Inflammatory macrophage treated with lipopolysaccharide for 4 hours (primary cell): ENCODE results near the gene PIP5K1B.

Experiments used
- DNase-seq: peaks from one replicate; pipeline ENCODE4 v3.0.0-alpha.2; 2020

Gene PIP5K1B

DNA sequence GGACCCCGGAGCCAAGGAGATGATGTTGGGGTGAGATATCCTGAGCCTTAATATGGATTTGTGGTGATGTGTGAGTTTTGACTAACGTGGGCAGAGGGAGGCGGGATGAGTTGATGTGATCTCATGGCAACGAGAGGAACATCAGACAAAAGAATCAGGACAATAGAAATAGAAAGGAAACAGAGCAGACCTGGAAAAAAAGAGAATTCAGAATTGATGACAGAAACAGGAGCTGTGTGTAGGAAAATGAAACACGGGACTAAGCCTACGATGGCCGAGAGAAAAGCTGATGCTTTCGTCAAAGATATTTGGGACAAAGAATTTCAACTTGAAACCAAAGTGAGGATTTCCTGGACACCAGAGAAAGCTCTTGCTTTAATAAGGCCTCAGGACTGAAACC is 298.0 kb downstream of the PIP5K1B start:
- no peak for DNase-seq

DNA sequence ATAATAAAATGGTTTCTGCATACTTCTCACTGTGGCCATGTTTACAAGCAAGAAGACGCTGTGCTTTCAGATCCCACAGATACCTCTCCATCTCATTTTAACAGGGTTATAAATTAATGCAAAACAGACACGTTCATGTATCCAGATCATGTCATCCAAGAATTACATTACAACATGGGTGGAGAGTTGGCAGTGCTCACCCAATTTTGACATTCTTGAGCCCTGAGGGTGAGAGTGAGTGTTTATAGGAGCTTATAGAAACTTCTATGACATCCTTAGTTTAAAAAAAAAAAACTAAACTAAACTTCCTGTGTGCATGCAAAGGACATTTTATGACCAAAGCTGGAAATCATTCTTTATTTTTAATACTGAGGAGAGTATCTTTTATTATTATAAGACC is 299.8 kb downstream of the PIP5K1B start:
- DNase-seq, result no peak

DNA sequence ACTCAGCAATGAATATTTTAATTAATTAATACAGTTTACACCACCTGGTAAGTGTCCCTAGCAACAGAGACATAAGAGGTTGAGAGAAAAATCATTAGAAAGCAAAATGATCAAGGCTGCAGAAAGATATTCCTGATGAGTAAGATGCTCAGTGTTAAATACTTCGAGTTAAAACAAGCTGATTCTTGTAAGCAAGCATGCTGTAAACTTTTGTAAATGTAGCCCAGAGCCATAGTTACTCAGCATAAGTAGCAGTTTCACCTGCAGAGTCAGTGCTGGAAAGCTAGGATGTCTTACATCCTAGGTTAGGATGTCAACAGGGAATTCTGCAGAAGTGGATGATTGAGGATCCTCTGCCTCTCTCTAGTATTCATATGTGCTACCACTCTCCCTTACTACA is 304.7 kb downstream of the PIP5K1B start:
- DNase-seq, result no peak

DNA sequence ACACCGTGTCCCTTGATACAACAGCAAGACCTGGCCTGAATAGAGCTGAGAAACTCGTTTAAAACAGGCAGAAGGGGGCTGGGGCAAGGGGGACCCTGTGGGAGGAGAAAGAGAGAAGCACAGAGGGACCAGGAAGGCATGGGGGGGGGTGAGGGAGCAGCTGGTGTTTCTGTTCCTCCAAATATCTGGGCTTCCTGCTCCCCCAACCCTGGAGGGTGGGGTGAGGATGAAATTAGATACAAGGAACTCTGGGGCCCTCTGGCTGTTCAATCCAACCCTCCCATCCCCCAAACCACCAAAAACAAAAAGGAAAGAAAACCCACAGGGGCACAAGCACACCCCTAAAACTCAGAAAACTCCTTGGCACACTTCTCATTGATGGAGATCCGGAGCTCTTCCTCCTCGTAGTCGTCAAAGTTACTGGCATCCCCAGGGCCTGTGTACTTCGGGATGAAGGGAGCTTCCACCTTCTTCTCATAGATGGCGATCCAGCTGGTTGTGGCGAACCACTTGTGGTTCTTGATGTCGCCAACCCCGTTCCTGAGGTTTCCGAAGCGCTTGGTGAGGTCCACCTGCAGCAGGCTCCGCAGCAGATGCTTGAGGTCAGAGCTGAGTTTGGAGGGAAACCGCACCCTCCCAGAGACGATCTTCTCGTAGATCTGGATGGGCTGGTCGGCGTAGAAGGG is 307.8 kb downstream of the PIP5K1B start:
- DNase-seq, result no peak

DNA sequence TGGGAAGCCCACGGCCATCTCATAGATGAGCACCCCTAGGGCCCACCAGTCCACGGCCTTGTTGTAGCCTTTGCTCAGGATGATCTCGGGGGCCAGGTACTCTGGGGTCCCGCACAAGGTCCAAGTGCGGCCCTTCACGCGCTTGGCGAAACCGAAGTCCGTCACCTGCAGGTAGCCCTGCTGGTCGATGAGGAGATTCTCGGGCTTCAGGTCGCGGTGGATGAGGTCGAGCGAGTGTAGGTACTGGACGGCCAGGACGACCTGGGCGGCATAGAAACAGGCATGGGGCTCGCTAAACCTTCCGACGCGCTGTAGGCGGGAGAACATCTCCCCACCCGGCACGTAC is 308.3 kb downstream of the PIP5K1B start:
- no peak for DNase-seq

DNA sequence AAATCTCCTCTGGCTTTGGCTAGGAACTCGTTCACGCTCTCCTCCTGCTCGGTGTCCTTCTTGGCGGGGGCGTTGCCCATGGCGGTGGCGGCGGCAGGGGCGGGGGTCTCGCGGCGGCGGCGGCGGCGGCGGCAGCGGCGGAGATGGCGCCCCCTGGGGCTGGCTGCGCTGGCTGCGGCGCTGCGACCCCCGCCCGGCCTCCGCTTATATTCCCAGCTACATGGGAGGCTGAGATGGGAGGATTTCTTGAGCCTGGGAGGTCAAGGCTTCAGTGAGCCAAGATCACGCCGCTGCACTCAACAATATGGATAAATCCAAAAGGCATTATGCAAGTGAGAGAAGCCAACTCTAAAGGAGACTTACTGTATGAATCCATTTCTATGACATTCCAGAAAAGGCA is 309.0 kb downstream of the PIP5K1B start, which contains the start of gene PRKACG:
Gene PRKACG (minus strand): TSS at position 101 of the 400 bp plus-strand sequence. CDS start 21 bp downstream, at position 80.
- DNase-seq, result no peak

DNA sequence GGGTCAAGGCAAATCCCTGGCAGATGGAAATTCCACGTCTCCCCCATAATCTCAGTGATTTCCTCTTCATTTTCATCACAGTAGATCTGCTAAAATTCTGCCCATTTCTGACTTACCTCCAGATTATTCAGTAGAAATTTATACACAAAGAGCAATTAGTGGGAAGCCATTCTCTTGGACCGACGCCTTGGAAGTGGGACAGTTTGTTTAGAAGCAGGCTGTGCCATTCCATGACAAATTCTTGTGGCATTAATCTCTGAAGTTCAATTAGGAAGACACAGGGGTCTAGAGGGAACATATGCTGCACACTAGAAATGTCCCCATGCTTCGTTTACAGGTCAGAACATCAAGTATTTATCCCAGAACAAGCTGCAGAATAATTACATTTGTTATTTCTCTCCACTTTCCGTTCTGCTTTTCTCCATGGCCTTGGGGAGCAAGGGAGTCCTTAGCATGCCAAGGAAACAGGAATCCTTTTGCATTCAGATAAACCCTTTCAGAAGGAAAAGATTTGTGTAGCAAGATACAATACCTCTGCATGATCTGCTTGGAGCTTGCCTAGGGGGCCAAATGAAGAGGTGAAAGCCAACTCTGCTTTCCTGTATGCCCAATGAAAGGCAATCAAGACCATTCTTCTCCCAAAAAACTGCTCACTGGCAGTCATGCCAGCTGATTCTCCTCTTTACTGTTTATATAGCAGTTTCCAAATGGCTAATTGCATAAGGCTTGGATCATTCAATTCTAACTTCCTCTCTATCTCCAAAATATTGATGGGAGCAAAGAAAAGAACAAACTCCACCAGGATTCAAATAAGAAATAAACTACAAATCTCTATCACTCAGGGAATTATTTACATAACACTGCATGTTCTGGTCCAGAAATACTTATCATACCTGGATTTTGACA is 311.4 kb downstream of the PIP5K1B start:
- DNase-seq, result no peak

DNA sequence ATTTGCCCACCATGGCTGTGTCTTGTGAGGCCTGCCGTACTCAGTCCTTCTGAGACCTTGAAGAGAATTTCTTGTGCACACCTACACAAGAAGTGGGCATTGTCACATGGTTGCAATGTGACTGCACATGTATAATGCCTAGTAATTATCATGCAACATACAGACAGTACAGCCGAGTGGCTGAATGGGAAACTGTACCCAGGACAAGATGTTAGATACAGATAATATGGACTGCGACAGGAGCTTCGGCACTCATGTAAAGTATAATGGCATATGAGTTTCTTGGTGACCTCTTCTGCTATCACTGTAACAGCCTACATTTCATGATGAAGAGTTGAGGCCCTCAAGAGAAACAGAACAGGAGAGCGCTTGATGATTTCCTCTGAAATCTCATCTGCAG is 313.7 kb downstream of the PIP5K1B start:
- DNase-seq, result no peak

DNA sequence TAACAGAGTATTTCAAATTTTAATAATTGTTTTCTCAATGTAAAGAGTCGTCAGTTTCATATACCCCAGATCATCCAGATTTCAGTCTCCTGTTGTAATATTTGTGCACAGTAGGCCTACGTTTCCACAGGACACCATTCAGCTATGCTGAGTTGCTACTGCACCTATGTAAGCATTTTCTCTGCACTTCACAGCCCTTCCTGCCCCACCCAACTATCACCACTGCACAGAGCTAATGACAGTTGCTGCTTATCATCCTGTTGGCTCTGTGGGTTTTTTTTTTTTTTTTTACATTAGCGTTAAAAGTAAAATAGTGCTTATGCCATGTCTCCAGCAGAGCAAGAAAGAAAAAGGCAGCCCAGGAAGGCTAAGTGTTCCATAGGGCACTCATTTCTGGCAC is 314.8 kb downstream of the PIP5K1B start:
- no peak for DNase-seq

DNA sequence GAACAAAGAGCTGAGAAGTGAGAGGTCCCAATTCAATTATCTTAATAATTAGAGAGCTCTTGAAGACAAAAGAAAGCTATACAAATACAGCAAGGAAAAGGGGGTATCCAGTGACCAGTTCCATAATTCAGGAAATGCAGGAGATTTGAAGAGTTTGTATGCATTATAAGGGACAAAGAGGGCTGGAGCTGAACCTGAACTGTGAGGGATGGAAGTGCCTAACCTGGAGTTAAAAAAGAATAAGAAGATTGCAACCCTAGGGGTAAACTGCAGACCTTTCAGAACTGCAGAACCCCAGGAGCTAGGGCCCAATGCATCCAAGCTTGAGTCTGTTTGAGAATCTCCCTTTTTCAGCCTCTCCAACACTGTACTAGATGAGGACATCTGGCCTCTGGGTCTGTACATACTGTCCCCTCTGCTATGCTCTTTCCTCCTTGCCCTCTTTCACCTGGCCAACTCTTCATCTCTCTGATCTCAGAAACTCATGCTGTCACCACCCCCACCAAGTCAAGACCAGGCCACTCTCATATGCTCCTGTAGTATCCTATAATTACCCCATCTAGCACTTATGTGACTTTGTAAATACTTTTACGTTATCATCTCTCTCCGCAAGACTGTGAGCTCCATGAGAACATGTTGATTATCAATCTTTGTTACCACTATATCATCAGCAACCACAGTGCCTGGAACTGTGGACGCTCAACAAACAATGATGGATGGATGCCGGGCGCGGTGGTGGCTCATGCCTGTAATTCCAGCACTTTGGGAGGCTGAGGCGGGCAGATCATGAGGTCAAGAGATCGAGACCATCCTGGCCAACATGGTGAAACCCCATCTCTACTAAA is 315.5 kb downstream of the PIP5K1B start:
- no peak for DNase-seq

DNA sequence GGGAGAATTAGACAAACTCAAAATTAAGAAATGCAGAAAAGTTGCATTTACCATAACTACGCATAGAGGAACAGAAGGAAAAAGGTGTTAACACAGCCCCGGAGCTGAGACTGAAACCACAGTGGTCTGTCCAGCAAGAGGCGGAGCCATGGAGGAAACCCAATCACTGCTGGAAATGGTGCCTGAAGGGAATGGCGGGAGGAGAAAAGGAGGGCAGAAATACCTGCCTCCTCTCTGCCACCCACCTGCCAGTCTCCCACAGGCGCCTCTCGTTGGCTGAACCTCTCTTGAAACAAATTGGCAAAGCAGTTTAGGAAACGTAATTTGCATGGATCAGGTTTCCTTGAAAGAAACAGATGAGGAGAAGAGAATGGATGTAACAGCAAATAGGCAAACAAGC is 318.6 kb downstream of the PIP5K1B start:
- no peak for DNase-seq

DNA sequence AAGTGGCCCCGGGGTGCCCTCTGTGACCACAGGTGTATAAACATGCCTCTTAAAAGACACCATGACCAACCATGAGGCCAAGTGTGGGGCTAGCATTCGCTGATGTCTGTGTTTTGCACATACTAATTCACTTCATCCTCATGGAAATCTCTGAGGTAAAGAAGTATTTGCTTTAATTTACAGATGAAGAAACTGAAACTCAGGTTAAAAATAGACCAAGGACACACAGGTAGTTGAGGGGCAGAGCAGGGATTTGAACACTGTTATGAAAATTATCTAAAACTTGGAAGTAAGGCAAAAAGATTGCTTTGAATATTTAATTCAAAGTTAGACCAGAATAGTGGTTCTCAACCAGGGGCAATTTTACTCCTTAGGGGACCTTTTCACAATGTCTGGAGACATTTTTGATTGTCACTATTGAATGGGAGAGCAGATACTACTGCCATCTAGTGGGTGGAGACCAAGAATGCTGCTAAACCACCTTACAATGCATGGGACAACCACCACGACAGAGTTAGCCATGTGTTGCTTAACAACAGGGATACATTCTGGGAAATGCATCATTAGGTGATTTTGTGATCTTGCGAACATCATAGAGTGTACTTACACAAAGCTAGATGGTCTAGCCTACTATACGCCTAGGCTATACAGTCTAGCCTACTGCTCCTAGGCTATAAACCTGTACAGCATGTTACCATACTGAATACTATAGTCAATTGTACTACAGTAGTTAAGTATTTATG is 322.5 kb downstream of the PIP5K1B start:
- peak; percentile 60 for DNase-seq

DNA sequence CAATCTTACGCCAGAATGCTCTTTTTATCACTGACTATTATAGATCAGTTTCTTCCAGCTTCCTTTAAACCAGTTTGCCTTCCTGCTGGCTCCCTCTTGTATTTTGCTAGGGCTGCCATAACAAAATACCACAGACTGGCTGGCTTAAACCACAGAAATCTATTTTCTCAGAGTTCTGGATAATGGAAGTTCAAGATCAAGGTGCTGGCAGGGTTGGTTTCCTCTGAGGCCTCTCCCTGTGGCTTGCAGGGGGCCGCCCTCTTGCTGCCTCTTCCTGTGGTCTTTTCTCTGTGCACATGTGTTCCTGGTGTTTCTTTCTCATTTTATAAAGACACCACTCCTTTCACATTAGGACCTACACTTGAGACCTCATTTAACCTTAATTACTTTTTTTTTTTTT is 323.7 kb downstream of the PIP5K1B start:
- DNase-seq, result no peak

DNA sequence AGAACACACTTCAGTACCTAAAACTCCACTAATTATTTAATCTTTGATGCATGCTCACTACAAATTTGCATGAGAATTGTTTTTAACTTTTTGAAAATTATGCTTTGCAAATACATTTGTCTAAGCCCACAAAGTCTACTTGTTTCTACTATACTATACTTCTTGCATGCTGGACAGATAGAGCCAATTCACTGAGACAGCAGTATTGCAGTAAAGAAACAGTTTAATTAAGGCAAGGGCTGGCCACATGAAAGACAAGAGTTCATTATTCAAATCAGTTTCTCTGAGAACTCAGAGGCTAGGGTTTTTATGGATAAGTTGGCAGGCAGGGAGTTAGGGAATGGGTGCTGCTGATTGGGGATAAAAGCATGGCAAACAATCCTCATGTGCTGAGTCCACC is 324.5 kb downstream of the PIP5K1B start:
- DNase-seq, result no peak

DNA sequence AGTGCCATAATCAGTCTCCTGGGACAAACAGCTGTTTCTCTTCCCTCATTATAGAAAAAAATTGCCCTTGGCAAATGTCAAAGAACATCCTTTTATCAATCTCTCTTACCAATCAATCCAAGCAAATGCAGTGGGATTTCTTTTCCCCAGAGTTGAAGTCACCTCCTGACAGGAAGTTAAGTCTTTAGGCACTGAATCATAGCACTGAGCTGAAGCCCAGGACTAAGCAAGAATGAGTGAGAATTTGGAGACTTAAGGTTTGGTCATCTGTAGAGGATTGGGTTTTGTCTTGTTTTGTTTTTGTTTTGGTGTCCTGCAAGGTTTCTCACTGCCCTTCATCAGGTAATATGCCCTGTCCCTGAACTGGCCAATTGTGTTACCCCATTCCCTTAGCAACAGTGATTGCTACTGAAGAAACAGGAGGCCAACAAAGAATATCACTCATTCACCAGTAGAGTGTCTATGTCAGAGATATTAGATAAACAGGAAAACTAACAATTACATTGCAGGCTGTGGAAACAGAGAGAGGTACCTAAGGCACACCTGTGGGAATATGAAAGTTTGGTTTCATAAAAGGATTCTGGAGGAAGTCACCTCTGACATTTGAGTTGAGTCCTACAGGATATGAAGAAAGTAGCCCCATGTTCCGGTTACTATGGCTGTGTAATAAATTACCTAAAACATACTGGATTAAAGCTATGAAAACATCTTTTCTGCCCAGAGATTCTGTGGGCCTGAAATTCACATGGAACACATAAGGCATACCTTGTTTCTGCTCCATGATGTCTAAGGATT is 326.0 kb downstream of the PIP5K1B start:
- DNase-seq, result peak; percentile 25

DNA sequence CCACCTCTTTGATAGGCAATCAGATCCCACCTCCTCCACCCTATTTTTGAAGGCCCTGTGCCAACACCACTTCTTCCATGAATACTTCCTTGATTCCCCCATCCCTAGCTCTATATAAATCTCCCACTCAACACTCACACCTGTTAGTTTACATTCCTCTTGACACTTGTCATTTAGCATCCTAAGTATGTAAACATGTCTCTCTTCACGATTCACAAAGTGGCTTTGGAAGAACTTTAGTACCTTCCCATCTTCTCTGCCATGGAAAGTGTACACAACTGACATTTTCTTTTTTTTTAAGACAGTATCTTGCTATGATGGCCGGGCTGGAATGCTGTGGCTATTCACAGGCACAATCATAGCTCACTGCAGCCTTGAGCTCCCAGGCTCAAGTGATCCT is 329.0 kb downstream of the PIP5K1B start:
- DNase-seq, result no peak

DNA sequence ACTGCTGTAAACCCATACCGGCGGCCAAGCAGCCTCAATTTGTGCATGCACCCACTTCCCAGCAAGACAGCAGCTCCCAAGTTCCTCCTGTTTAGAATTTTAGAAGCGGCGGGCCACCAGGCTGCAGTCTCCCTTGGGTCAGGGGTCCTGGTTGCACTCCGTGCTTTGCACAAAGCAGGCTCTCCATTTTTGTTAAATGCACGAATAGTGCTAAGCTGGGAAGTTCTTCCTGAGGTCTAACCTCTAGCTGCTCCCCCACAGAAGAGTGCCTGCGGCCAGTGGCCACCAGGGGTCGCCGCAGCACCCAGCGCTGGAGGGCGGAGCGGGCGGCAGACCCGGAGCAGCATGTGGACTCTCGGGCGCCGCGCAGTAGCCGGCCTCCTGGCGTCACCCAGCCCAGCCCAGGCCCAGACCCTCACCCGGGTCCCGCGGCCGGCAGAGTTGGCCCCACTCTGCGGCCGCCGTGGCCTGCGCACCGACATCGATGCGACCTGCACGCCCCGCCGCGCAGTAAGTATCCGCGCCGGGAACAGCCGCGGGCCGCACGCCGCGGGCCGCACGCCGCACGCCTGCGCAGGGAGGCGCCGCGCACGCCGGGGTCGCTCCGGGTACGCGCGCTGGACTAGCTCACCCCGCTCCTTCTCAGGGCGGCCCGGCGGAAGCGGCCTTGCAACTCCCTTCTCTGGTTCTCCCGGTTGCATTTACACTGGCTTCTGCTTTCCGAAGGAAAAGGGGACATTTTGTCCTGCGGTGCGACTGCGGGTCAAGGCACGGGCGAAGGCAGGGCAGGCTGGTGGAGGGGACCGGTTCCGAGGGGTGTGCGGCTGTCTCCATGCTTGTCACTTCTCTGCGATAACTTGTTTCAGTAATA is 330.6 kb downstream of the PIP5K1B start, which contains the start of gene FXN:
Gene FXN (plus strand): TSS at position 315 of the 871 bp plus-strand sequence. CDS start 31 bp downstream, at position 346.
- peak; percentile 79 for DNase-seq

DNA sequence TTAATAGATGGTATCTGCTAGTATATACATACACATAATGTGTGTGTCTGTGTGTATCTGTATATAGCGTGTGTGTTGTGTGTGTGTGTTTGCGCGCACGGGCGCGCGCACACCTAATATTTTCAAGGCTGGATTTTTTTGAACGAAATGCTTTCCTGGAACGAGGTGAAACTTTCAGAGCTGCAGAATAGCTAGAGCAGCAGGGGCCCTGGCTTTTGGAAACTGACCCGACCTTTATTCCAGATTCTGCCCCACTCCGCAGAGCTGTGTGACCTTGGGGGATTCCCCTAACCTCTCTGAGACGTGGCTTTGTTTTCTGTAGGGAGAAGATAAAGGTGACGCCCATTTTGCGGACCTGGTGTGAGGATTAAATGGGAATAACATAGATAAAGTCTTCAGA is 331.3 kb downstream of the PIP5K1B start:
- peak; percentile 43 for DNase-seq

DNA sequence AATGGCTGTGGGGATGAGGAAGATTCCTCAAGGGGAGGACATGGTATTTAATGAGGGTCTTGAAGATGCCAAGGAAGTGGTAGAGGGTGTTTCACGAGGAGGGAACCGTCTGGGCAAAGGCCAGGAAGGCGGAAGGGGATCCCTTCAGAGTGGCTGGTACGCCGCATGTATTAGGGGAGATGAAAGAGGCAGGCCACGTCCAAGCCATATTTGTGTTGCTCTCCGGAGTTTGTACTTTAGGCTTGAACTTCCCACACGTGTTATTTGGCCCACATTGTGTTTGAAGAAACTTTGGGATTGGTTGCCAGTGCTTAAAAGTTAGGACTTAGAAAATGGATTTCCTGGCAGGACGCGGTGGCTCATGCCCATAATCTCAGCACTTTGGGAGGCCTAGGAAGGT is 331.8 kb downstream of the PIP5K1B start:
- DNase-seq, result no peak

DNA sequence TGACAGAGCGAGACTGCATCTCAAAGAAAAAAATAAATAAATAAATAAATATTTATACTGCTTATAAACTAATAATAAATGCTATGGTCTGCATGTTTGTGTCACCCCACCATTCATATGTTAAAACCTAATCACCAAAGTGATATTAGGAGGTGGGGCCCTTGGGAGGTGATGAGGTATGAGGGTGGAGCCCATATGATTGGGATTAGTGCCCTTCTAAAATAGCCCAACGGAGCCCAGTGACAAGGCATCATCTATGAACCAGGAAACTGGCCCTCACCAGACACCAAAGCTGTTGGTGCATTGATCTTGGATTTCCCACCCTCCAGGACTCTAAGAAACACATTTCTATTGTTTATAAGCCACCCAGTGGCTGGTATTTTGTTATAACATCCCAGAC is 335.6 kb downstream of the PIP5K1B start:
- DNase-seq, result no peak
